SIG-M5 treated with dmso at 0.1 percent for 504 hours (cell line): ENCODE results near the gene KLF12.

Source experiments
- DNase-seq: peaks from one replicate; lab custom pipeline; 2025; ENCODE audit not compliant: unreplicated experiment; lab: John Stamatoyannopoulos, UW

KLF12 gene

DNA sequence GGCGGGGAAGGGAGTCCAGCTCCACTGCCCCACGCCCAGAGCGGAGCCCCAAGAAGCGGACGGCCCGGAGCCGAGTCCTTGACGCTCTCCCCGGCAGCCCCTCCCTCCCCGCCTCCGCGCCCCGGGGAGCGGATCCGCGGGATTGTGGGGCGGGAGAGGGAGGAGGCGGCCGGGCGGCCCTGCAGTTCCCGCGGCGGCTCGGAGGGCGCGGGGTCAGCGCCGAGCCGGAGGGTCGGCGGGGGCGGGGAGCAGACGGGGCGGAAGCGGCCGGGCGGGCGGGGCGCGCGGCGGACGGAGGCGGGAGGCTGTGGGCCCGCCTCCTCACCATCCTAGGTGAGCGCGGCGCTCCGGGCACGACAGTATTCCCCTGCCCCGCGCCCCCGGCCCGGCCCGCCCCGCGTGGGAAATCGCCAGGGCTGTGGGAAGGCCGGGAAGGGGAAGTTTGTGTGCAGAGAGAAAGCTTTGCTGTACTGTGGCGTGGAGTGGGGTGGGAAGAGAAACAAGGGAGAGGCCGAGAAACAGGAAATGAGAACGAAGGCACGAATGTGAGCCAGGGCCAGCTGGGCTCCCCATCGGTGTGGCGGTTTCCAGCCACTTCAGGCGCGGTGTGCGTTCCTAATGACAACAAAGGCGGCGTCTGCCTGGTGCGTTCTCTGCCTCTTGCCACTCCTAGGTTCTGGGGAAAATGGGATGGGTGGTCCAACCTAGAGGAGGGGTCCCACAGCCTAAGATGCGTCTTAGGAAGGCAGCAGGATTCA is 1.3 kb upstream of the KLF12 start:
- peak; percentile 61 for DNase-seq

- no peak for DNase-seq
Observed at GRCh38 chr13:74134777-74135325, 647 bp upstream of the KLF12 start.

DNA sequence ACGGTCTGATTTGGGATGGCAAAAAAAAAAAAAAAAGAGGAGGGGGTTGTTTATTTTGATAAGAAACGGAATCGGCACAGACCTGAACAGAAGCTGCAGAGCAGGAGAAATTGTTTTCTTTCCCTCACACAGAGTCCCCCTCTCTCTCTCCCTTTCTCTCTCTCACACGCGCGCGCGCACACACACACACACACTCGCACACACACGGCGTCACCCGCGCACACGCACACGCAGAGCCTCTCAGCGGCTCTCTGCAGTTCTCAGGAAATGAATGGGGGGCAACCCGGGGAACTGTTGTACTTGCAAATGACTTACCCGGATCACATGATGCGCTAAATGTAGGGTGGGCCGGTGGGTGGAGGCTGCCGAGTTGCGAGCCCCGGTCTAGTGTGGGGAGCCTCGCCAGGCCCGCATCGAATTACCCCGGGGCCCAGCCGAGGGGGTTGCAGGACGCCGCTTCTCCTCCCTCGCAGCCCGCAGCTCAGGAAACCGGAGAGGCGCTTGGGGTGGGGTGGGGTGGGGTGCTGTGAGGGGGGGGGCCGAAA is 475 bp downstream of the KLF12 start:
- DNase-seq, result peak; percentile 49

GRCh38 chr13:74132776-74133656 is 1.2 kb downstream of the KLF12 start:
- no peak for DNase-seq

GRCh38 chr13:74132152-74132775 is 1.9 kb downstream of the KLF12 start:
- no peak for DNase-seq

GRCh38 chr13:74131227-74131626 is 3.0 kb downstream of the KLF12 start:
- DNase-seq, result no peak

DNA sequence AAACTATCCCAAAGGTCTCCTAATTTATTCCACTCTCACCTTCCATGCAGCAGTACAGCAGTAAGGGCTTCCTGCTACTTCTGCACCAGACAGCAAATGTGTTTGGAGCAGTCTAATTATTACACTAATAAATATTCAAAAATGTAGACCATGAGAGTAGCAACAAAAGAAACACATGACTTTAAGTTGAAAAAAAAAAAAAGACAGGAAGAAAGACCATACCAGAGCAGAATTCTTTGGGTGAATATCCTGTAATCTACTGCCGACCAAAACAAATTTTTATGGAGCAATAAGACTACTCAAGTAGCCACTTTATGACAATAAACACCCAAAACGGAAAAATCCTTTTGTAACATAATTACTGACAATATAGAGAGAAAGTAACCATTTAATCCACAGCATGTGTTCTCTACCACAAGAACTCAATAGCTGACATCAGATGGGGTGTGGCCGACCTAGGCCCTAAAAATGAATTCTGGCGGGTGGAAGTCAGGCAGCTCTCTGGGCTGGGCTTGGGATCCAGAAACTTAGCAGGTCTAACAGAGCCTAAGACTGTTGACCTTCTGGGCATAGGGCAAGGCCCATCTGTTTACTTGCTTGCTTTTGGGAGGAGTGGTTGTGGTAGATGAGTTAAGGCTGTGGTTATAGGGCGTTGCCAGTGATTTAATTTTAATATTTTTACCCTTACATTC is 4.6 kb downstream of the KLF12 start:
- DNase-seq, result no peak

DNA sequence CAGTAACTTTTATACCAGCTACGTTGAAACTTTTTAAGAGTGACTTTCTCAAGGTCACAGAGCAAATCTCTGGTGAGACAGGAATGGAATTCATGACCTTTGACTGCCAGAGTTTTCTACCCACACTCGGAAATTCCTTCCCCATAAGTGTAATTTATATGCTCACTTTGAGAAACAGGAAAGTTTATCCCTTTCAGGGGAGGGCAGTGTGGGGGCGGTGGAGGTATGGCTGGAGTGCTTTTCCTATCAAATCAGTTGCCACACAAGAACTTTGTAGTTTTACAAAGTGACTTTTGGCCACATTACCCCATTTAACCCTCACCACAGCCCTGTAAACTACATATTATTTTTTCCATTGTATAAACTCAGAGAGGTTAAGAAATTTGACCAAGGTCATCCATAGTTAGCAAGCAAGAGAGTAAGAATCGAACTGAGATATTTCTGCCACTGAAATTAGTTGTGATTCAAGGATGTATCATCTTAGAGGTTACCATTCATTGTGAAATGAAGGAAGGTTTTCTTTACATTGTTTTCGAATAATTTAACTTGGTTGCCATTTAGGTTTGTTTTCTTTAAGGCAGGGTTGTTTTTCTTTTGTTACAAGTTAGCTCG is 5.9 kb downstream of the KLF12 start:
- DNase-seq, result no peak

DNA sequence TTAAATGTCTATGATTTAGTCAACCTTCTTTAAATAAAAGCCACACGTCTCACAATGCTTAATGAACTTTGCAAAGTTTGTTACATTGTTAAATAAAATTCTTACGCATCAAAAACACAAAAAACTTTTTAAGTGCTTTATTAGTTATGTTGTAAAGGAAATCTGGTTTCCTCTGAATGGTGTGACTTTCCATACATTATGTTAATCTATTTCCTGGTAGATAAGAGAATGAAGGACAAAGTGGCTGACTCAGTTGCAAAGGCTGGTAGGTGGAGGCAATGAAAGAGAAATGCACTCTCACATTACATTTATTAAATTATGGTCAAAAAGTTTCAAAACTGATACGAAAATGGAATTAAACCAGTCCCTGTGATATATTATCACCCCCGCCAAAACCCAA is 15.9 kb downstream of the KLF12 start:
- DNase-seq, result no peak

- no peak for DNase-seq
Observed at GRCh38 chr13:74117207-74117705, 16.9 kb downstream of the KLF12 start.

- no peak for DNase-seq
Observed at GRCh38 chr13:74115133-74115532, 19.1 kb downstream of the KLF12 start.

GRCh38 chr13:74114641-74115040 is 19.6 kb downstream of the KLF12 start:
- DNase-seq, result no peak

DNA sequence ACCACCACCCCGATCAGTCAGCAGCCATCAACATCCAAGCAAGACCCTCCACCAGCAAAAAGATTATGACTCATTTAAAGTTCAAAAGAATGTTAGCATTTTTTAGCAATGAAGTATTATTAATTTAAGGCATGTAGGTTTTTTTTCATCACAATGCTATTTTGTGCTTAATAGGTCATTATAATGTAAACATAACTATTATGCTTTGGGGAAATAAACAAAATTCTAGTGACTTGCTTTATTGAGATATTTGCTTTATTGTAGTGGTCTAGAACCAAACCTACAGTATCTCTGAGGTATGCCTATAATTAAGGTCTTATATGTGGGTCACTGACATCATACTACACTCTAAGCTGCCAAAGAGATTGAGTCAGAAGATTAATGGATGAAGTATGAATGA is 20.0 kb downstream of the KLF12 start:
- no peak for DNase-seq

DNA sequence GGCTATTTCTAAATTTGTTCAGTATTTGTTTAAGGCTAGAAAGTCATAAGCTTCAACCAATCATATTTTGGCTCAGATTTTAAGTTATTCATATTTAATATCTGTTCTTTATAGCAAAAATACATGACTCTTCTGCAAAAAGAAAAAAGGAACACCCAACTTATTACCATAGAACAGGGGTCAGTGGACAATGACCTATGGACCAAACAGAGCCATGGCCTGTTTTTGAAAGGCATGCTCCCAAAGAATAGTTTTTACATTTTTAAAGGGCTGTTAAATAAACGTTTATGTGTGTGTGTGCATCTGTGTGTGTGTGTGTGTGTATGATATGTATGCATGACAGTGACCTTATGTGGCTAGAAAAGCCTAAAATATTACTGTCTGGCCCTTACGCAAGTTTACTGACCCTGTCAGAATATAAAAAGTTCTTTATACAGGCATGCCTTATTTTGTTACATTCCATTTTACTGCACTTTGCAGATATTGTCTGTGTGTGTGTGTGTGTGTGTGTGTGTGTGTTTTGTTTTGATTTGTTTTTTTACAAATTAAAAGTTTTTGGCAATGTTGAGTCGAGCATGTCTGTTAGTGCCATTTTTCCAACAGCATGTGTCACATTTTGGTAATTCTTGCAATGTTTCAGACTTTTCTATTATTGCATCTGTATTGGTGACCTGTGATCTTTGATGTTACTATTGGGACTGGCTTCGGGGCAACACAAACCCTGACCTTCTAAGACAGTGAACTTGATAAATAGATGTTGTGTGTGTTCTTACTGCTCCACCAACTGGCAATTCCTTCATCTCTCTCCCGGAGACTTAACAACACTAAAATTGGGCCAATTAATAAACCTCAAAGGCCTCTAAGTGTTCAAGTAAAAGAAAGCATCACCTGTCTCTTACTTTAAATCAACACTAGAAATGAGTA is 22.0 kb downstream of the KLF12 start:
- no peak for DNase-seq

DNA sequence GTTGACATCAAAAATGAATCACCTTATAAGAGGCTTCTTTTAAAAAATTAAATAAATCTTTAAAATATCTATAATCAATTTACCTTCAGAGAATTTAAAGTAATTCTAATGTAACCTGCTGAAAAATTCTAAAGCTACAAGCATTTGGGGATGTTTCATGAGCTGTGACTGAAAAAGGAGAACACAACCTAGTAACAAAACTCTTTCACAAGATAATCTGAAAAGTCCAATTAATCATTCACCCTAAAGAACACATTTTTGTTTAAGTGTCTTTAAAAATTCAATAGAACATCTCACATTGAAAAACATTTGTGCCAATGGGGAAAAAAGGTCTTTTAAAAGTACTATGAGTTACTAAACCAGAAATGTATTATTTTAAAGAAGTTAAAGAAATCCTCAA is 22.8 kb downstream of the KLF12 start:
- no peak for DNase-seq

DNA sequence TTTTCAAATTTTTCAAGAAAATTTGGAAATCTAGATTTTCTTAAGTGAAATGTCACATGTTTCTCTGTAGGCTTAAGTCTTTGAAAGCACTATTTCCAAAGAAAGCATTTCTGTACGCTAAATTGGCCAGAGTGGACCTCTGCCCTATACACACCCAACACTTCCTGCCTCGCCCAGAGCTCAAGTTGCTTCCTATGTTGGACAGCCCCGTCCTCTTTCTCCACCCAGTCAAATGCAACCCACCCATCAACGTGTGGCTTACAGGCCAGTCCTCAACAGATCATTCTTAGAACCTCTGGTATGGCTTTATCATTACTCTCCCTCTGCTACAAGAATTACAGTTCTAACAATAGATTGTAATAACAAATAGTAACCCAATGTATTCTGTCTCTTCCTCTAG is 24.2 kb downstream of the KLF12 start:
- DNase-seq, result no peak

GRCh38 chr13:74107598-74107997 is 26.6 kb downstream of the KLF12 start:
- DNase-seq, result no peak

DNA sequence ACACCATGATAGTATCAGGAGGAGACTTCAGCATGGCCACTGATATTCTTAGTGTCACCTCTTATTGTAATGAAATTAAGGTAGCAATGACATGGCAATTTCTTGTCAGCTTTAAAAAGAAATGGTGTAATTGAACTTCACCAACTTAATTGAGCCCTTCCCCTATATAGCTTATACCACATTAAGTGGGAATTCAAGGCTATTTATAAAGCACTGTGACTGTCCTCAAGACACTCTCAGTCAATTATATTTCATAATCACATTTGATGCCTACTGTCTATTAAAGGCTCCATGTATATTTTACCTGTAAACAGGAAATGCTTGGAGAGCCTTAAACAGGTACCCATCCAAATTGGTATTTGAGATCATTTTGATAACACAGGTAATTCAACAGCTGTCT is 28.3 kb downstream of the KLF12 start:
- no peak for DNase-seq

GRCh38 chr13:74104661-74105275 is 29.4 kb downstream of the KLF12 start:
- DNase-seq, result no peak
